Stimulated activated CD8-positive, alpha-beta memory T cell treated with anti-CD3 and anti-CD28 coated beads, Interleukin-15, amount 100 ng/mL, for 48 hours (primary cell): ENCODE measurements around the gene SETD3.
"Not testable (repeated sequence)": the region's sequence is repeated elsewhere in the genome, so short reads cannot be mapped to it uniquely, and the experiment has no call there.

ENCODE experiments used
- DNase-seq, 2 donors: peaks; one replicate each; pipeline ENCODE4 v3.0.0-alpha.2; 2020; ENCODE audit warnings: low read depth in 2 of 2

SETD3 gene

GRCh38 chr14:99360774-99361595, 119.7 kb downstream of the SETD3 start:
- DNase-seq: peak in 1 of 2 donors; percentile 3

GRCh38 chr14:99359906-99360305, 120.8 kb downstream of the SETD3 start:
- DNase-seq: no peak

- no peak for DNase-seq
Observed at GRCh38 chr14:99357916-99358390, 122.7 kb downstream of the SETD3 start.

GRCh38 chr14:99357151-99357915, 123.3 kb downstream of the SETD3 start:
- DNase-seq: no peak

- no peak for DNase-seq
Observed at GRCh38 chr14:99356031-99356608, 124.5 kb downstream of the SETD3 start.

GRCh38 chr14:99354166-99354875, 126.3 kb downstream of the SETD3 start:
- DNase-seq: no peak

GRCh38 chr14:99352688-99353280, 127.9 kb downstream of the SETD3 start:
- DNase-seq: no peak

GRCh38 chr14:99351166-99352007, 129.3 kb downstream of the SETD3 start:
- DNase-seq: no peak

- no peak for DNase-seq
Observed at GRCh38 chr14:99350751-99351150, 129.9 kb downstream of the SETD3 start.

GRCh38 chr14:99349721-99350495, 130.8 kb downstream of the SETD3 start:
- DNase-seq: no peak

- DNase-seq: no peak
Observed at GRCh38 chr14:99348816-99349614, 131.6 kb downstream of the SETD3 start.

GRCh38 chr14:99348231-99348630, 132.4 kb downstream of the SETD3 start:
- not testable (repeated sequence) for DNase-seq
